HG03039 (cell line): ENCODE data around the gene FAM219A.
"Not testable (repeated sequence)": the region's sequence is repeated elsewhere in the genome, so short reads cannot be mapped to it uniquely, and the experiment has no call there.

Experiments
- ATAC-seq: cut with Tn5 transposase; IDR thresholded peaks from one replicate; pipeline ENCODE4 v1.9.1; 2021; ENCODE audit warnings: mild to moderate bottlenecking, moderate library complexity; ENCODE audit not compliant: unreplicated experiment

The FAM219A gene

GRCh38 chr9:34485822-34486221 lies 27.5 kb upstream of the FAM219A start:
- ATAC-seq = no peak

DNA sequence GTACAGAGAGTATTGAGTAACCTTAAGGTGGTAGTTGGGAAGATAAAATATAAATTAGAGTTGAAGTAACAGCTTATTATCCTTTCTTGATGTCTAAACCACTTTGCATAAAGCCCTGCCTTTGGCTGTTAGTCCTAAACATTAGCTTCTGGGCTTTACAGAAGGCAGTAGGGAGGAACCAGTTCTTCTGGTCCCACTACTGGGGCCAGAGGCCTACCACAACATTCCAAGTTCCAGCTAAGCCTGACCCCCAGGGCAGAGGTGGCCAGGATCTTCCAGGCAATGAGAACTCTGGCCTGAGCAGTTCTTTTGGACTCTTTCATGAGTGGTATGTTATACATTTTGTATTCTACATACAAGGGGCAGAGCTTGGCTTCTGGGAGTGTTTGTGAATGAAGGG lies 26.3 kb upstream of the FAM219A start:
- ATAC-seq = no peak

DNA sequence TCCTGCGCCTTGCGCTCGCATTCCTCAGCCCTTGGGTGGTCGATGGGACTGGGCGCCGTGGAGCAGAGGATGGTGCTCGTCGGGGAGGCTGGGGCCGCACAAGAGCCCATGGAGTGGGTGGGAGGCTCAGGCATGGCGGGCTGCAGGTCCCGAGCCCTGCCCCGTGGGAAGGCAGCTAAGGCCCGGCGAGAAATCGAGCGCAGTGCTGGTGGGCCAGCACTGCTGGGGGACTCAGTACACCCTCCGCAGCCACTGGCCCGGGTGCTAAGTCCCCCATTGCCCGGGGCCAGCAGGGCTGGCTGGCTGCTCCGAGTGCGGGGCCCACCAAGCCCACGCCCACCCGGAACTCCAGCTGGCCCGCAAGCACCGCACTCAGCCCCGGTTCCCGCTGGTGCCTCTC lies 24.4 kb upstream of the FAM219A start:
- ATAC-seq = not testable (repeated sequence)

DNA sequence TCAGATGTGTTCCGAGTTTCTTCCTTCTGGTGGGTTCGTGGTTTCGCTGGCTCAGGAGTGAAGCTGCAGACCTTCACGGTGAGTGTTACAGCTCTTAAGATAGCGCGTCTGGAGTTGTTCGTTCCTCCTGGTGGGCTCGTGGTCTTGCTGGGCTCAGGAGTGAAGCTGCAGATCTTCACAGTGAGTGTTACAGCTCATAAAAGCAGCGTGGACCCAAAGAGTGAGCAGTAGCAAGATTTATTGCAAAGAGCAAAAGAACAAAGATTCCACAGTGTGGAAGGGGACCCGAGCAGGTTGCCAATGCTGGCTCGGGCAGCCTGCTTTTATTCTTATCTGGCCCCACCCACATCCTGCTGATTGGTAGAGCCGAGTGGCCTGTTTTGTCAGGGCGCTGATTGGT lies 23.2 kb upstream of the FAM219A start:
- not testable (repeated sequence) for ATAC-seq

DNA sequence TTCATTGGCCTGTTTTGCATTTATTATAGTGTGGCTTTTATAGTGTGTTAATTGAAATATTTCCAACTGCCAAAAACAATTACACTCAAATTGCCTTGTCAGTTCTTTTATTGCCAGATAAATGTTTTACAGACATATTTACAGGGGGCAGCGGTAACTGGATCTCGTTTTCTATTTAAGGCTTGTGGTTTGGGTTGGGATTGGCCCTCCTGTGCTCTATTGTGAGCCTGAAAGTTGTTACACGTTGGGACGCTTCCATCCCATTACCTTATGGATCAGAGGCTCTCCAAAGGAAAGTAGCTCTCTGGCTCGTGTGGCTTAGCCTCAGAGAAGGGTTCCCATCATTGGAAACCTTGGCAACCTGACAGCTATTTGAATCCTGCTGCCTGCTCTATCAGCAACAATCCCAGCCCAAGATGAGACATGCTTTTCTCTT lies 21.1 kb upstream of the FAM219A start:
- no peak for ATAC-seq

DNA sequence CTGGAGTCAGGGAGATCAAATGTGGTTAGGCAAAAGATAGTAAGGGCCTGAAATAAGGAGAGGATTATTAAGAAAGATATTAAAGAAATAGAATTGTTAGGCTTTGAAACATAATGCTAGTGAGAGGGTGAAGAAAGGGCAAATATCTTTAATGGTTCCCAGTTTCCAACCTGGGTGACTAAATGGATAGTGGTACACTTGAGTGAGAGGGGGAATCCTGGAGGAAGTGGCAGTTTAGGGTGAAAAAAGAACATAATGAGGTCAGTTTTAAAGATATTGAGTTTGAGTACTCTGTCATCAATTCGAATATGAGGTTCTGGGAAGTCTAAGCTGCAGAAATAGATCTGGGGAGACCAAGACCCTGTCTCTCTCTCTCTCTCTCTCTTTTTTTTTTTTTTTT lies 19.2 kb upstream of the FAM219A start:
- ATAC-seq = no peak

DNA sequence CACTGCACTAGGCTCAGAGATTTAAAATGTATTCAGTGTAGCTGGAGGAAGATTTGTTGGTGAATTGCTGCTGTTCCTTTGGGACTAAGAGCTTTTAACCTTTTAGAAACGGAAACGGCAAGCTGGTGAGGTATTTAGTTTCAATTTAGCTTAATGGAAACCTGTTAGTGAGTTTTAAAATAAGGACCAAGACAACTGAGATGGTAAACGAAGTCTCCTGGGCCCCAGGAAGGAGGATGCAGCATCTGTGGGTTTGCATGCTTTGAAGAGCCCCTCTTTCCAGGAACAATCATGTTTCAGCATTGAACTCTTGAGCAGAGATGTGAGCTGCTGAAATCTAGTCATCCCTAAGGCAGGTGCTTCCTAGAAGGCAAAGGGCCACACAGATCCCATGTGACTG lies 16.7 kb upstream of the FAM219A start:
- no peak for ATAC-seq

DNA sequence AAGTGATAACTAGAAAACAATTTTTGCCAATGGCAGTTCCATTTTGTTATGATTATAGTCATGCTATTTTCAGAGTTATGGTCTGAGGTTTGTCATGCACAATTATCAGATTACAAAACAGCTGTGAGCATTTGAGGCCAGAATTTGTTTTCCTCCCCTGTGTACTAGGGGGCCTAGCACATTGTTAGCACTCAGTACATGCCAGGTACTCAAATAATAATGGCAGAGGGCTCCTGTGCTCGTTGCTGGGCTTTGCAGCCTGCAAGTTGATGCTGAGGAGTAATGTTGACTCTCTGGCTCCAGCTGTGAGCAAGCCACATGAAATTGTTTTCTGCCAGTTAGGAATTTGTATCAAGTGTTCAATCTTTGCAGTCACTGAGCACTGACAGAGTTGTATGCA lies 7.1 kb upstream of the FAM219A start:
- ATAC-seq = no peak

DNA sequence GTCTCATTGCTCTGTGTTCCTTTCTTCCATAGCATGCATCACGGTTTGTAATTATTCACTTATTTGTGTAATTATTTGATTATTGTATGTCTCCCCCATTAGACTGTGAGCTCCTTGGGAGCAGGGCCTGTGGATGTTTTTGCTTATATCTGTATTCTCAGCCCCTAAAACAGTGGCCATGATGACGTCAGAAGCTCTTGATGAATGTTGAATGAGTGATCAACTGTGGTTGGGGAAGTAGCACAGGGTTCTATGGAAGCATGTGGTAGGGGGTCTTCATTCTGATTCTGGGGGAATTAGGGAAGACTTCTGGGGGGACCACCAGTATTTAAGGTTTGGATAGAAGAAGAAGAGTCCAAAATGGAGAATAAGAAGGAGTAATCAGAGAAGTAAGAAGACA lies 6.2 kb upstream of the FAM219A start:
- no peak for ATAC-seq

DNA sequence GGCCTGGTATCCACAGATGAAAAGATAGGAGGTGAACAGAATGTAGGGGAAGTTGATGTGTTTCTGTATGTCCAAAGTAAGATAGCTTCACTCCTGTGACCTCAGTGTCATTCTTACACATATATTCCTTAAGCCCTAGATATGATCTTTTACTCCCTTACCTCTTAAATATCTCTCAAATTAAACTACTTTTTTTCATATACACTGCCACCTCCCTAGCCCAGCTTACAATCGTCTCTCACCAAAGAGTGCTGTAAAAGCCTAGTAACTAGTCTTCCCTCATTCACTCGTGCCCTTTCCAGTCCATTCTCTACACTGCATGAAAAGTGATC lies 5.5 kb upstream of the FAM219A start:
- ATAC-seq = no peak

GRCh38 chr9:34463098-34463900 lies 4.9 kb upstream of the FAM219A start:
- no peak for ATAC-seq

GRCh38 chr9:34459941-34460340 lies 1.6 kb upstream of the FAM219A start:
- no peak for ATAC-seq

DNA sequence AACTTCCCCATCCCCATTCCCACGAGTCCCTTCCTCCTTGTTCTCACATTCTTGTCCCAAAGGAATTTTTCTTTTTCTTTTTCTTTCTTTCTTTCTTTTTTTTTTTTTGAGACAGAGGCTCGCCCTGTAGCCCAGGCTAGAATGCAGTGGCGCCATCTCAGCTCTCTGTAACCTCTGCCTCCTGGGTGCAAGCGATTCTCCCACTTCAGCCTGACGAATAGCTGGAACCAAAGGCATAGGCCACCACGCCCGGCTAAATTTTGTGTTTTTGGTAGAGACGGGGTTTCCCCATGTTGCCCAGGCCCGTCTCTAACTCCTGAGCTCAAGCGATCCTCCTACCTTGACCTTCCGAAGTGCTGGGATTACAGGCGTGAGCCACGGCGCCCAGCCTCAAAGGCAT lies 986 bp upstream of the FAM219A start:
- ATAC-seq = no peak

DNA sequence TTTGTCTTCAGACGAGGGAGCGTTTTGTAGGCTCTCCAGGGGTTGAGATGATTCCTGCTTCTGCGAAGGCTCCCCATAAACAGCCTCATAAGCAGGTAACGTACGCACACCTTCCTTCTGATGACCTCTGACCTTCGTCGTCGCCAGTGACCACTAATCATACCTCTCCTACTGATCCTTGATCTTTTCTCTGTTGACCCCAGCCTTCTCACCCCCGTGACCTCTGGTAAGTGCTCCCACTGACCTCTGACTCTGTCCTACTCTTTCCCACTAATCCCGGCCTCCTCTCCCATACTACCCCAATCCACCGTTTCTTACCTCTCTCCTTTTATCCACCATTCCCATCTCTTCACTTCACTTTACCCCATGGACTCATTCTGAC lies 580 bp upstream of the FAM219A start:
- no peak for ATAC-seq

- ATAC-seq = no peak
Observed at GRCh38 chr9:34457266-34458012, 931 bp downstream of the FAM219A start.

GRCh38 chr9:34456746-34457145 lies 1.6 kb downstream of the FAM219A start:
- no peak for ATAC-seq

- no peak for ATAC-seq
Observed at GRCh38 chr9:34456151-34456550, 2.2 kb downstream of the FAM219A start.

DNA sequence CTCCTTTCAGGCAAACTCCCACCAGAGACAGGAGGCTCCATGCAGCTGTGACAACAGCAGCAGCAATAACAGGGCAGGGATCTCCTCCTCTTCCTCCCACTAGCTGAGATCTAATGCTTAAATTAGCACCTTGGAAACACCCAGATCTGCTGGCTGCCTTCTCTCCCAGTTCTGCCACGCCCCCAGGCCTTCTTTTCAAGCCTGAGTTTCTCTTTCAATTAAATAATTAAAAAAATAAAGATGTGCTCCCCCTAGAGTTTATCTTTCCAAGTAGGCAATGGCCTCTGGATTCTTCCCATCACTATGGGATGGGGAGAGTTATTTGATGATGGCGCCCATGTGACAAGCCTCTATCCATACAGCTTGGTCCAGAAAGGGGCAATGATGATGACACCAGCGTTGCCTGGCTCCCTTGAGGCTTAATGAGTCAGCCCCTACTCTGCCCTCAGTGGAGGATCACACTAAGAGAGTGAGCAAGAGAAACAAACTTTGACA lies 3.8 kb downstream of the FAM219A start:
- ATAC-seq = no peak

DNA sequence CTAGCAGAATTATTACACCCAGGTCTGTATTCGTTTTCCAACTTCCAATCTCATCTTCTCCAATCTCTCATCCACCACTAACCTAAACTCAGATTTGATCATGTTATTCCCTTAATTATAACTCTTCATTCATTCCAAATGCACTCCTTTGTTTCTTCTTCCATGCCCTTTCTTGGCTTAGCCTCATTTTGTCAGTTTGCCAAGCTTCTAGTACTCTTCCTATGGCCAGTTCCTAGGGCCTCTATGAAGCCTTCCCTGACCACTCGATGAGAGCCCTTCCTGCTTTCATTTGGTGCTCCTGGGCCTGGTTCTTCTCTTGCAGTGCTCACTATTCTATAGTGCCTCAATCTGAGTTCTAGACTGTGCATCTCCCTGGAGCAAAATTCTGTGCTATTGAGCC lies 5.8 kb downstream of the FAM219A start:
- ATAC-seq = no peak

DNA sequence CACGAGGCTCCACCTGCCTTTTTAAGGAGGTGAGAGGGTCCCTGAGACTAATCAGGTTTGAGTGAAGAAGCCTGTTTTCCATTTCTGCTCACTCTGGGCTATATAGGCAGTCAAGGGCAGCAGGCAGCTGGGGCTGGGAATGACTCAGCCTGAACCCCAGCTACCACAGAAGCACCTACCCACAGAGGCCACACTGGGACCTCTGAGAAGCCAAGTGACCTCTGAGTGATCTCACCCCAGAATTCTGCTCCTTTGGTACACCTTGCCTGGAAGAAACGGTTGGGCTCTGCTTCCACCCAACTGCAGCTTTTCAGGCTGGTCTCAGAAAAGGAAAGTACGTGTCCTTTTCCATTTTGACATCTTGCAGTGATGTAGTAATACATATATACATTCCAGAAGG lies 6.8 kb downstream of the FAM219A start:
- ATAC-seq = no peak

GRCh38 chr9:34451135-34451534 lies 7.2 kb downstream of the FAM219A start:
- ATAC-seq = no peak

GRCh38 chr9:34450644-34451043 lies 7.7 kb downstream of the FAM219A start:
- ATAC-seq = no peak
